AG08395 (cell line): ENCODE measurements around the gene SNAP29.
"Not testable (repeated sequence)": the region's sequence is repeated elsewhere in the genome, so short reads cannot be mapped to it uniquely, and the experiment has no call there.

Experiments used
- DNase-seq: peaks from one replicate; pipeline ENCODE4 v3.0.0; 2012; ENCODE audit warnings: mixed read lengths, low spot score

The SNAP29 gene

GRCh38 chr22:20836987-20837823 is 21.6 kb upstream of the SNAP29 start:
- DNase-seq: no peak

- DNase-seq: not testable (repeated sequence)
Measured at GRCh38 chr22:20839354-20839753, 19.5 kb upstream of the SNAP29 start.

- DNase-seq: no peak
Measured at GRCh38 chr22:20839837-20840645, 18.8 kb upstream of the SNAP29 start.

GRCh38 chr22:20840646-20841371 is 18.0 kb upstream of the SNAP29 start:
- no peak for DNase-seq

GRCh38 chr22:20843501-20843900 is 15.3 kb upstream of the SNAP29 start:
- DNase-seq: no peak

GRCh38 chr22:20844055-20845037 is 14.5 kb upstream of the SNAP29 start:
- DNase-seq: no peak

- DNase-seq: no peak
Measured at GRCh38 chr22:20847318-20847822, 11.4 kb upstream of the SNAP29 start.

- no peak for DNase-seq
Measured at GRCh38 chr22:20852076-20852475, 6.7 kb upstream of the SNAP29 start.

- no peak for DNase-seq
Measured at GRCh38 chr22:20852503-20852902, 6.3 kb upstream of the SNAP29 start.

GRCh38 chr22:20853236-20853660 is 5.6 kb upstream of the SNAP29 start:
- no peak for DNase-seq

GRCh38 chr22:20857247-20857643 is 1.6 kb upstream of the SNAP29 start:
- no peak for DNase-seq

GRCh38 chr22:20857838-20858614 is 781 bp upstream of the SNAP29 start:
- peak; percentile 71 for DNase-seq

- DNase-seq: no peak
Measured at GRCh38 chr22:20859615-20860014, 808 bp downstream of the SNAP29 start.

- DNase-seq: no peak
Measured at GRCh38 chr22:20862540-20862939, 3.7 kb downstream of the SNAP29 start.

- DNase-seq: no peak
Measured at GRCh38 chr22:20863366-20863765, 4.6 kb downstream of the SNAP29 start.

- DNase-seq: no peak
Measured at GRCh38 chr22:20864186-20864908, 5.5 kb downstream of the SNAP29 start.

GRCh38 chr22:20865331-20865730 is 6.5 kb downstream of the SNAP29 start:
- no peak for DNase-seq

- no peak for DNase-seq
Measured at GRCh38 chr22:20865875-20866445, 7.2 kb downstream of the SNAP29 start.

GRCh38 chr22:20866736-20867135 is 7.9 kb downstream of the SNAP29 start:
- no peak for DNase-seq
